Lower leg skin (tissue), 3 donors: ENCODE results near the gene KLHL17.

Experiments
- POLR2A ChIP-seq, 2 donors: fragments of 450-650 bp; IDR thresholded peaks; one replicate each; pipeline ENCODE4 v1.6.1; 2016 to 2017; ENCODE audit warnings: antibody characterized with exemption in 2 of 2, mild to moderate bottlenecking in 1 of 2, moderate library complexity in 1 of 2
- TF ChIP-seq, protein P1 (sequence below), 3 donors: fragments of 450-650 bp; IDR thresholded peaks; one replicate each; pipeline ENCODE4 v1.5.1; 2016; ENCODE audit warnings: antibody characterized with exemption in 3 of 3, mild to moderate bottlenecking in 3 of 3, moderate library complexity in 2 of 3

- TF ChIP-seq, protein P1, sequence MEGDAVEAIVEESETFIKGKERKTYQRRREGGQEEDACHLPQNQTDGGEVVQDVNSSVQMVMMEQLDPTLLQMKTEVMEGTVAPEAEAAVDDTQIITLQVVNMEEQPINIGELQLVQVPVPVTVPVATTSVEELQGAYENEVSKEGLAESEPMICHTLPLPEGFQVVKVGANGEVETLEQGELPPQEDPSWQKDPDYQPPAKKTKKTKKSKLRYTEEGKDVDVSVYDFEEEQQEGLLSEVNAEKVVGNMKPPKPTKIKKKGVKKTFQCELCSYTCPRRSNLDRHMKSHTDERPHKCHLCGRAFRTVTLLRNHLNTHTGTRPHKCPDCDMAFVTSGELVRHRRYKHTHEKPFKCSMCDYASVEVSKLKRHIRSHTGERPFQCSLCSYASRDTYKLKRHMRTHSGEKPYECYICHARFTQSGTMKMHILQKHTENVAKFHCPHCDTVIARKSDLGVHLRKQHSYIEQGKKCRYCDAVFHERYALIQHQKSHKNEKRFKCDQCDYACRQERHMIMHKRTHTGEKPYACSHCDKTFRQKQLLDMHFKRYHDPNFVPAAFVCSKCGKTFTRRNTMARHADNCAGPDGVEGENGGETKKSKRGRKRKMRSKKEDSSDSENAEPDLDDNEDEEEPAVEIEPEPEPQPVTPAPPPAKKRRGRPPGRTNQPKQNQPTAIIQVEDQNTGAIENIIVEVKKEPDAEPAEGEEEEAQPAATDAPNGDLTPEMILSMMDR (IDR thresholded peaks at IDR 0.05) = no peak
- no peak for TF ChIP-seq POLR2A (IDR thresholded peaks at IDR 0.05)
Measured at GRCh38 chr1:955474-955873, 4.9 kb upstream of the KLHL17 start.
